Mesendoderm (in vitro differentiated cells): ENCODE data around the gene TRIP13.
"Not testable (repeated sequence)": the region's sequence is repeated elsewhere in the genome, so short reads cannot be mapped to it uniquely, and the experiment has no call there.

Experiments used
- DNase-seq: peaks from one replicate; pipeline ENCODE4 v3.0.0; 2013
- H2AK5ac ChIP-seq: 2 replicates; pipeline ENCODE4 v1.6.1; 2013; ENCODE audit warnings: low read length, inconsistent platforms
- H2BK120ac ChIP-seq: 2 replicates; pipeline ENCODE4 v1.6.1; 2013; ENCODE audit warnings: low read depth, mild to moderate bottlenecking, low read length, moderate library complexity, mixed read lengths
- H2BK15ac ChIP-seq: replicated peaks from 2 replicates; pipeline ENCODE4 v1.6.1; 2013; ENCODE audit warnings: low read depth, mild to moderate bottlenecking, moderate library complexity
- H2BK5ac ChIP-seq: 2 replicates; pipeline ENCODE4 v1.6.1; 2013; ENCODE audit warnings: low read length, inconsistent platforms
- H3K18ac ChIP-seq: 2 replicates; pipeline ENCODE4 v1.6.1; 2013; ENCODE audit warnings: mild to moderate bottlenecking, low read length, mixed read lengths
- H3K23ac ChIP-seq: one replicate; pipeline ENCODE4 v1.6.1; 2013; ENCODE audit warnings: low read length
- H3K27ac ChIP-seq: 2 replicates; pipeline ENCODE4 v1.5.1; 2013; ENCODE audit warnings: low read depth, mild to moderate bottlenecking, inconsistent platforms, low read length, moderate library complexity
- H3K27me3 ChIP-seq: 2 replicates; pipeline ENCODE4 v1.6.1; 2013; ENCODE audit warnings: low read length, control low read depth, mild to moderate bottlenecking, inconsistent platforms; ENCODE audit not compliant: insufficient read depth, poor library complexity
- H3K36me3 ChIP-seq: 2 replicates; pipeline ENCODE4 v1.6.1; 2013; ENCODE audit warnings: low read length, inconsistent platforms; ENCODE audit not compliant: control insufficient read depth, insufficient read depth
- H3K4ac ChIP-seq: one replicate; pipeline ENCODE4 v1.6.1; 2013; ENCODE audit warnings: low read depth, mild to moderate bottlenecking, low read length, moderate library complexity
- H3K4me1 ChIP-seq: 2 replicates; pipeline ENCODE4 v1.6.1; 2013; ENCODE audit warnings: low read depth, low read length, inconsistent platforms; ENCODE audit not compliant: control insufficient read depth
- H3K4me2 ChIP-seq: 2 replicates; pipeline ENCODE4 v1.6.1; 2013; ENCODE audit warnings: low read length
- H3K4me3 ChIP-seq: 2 replicates; pipeline ENCODE4 v1.5.1; 2013; ENCODE audit warnings: mild to moderate bottlenecking, low read length
- H3K56ac ChIP-seq: one replicate; pipeline ENCODE4 v1.6.1; 2013; ENCODE audit warnings: low read length
- H3K79me1 ChIP-seq: 2 replicates; pipeline ENCODE4 v1.6.1; 2013; ENCODE audit warnings: low read length, inconsistent platforms
- H3K79me2 ChIP-seq: 2 replicates; pipeline ENCODE4 v1.6.1; 2013; ENCODE audit warnings: mild to moderate bottlenecking, low read length; ENCODE audit not compliant: control insufficient read depth, insufficient read depth
- H3K9ac ChIP-seq: 2 replicates; pipeline ENCODE4 v1.6.1; 2013; ENCODE audit warnings: low read length, inconsistent platforms
- H4K5ac ChIP-seq: one replicate; pipeline ENCODE4 v1.6.1; 2013; ENCODE audit warnings: low read length
- H4K8ac ChIP-seq: one replicate; pipeline ENCODE4 v1.6.1; 2013; ENCODE audit warnings: low read depth, mild to moderate bottlenecking, control low read depth, low read length, moderate library complexity
- WGBS: extraction: QIAGEN DNeasy Blood & Tissue Kit; methylation state at CpG from one replicate; pipeline ENCODE4 v1.1.7; 2013; ENCODE audit warnings: low lambda C conversion rate, missing lambda C conversion rate; ENCODE audit not compliant: insufficient coverage; ENCODE audit errors: extremely low coverage; 5-methylcytosine and 5-hydroxymethylcytosine counted together

TRIP13 gene

GRCh38 chr5:927172-928015 lies 34.7 kb downstream of the TRIP13 start:
- Histone ChIP-seq H4K8ac (no peak overlapping the region), H3K27me3 (peaks cover 7% of the 10 kb centered on the region), H3K36me3 (no peaks in the 10 kb centered on the region), H3K4ac (no peak overlapping the region), H2BK120ac (no peak overlapping the region), H3K4me1 (no peaks in the 10 kb centered on the region), H3K23ac (no peak overlapping the region), H3K18ac (no peak overlapping the region), H3K4me2 (no peak overlapping the region), H3K27ac (no peak overlapping the region), H3K9ac (peak overlapping the region; percentile 54), H2AK5ac (no peak overlapping the region), H3K4me3 (no peak overlapping the region), H3K56ac (peak overlapping the region; percentile 58), H2BK15ac (no peak overlapping the region), H4K5ac (no peak overlapping the region), H3K79me2 (no peaks in the 10 kb centered on the region), H3K79me1 (no peaks in the 10 kb centered on the region), H2BK5ac (no peak overlapping the region)
- WGBS: no CpG with 5 or more reads among the region's 30 CpGs
- no peak for DNase-seq

GRCh38 chr5:929182-929581 lies 36.5 kb downstream of the TRIP13 start:
- not testable (repeated sequence) for H3K4ac ChIP-seq, DNase-seq, H3K79me1 ChIP-seq, H2BK15ac ChIP-seq, H2BK120ac ChIP-seq, H3K4me3 ChIP-seq, H3K4me2 ChIP-seq, H3K4me1 ChIP-seq, H3K27me3 ChIP-seq, H3K36me3 ChIP-seq, H2AK5ac ChIP-seq, H2BK5ac ChIP-seq, H3K23ac ChIP-seq, H3K9ac ChIP-seq, H4K5ac ChIP-seq, H3K18ac ChIP-seq, H3K27ac ChIP-seq, H3K79me2 ChIP-seq, H3K56ac ChIP-seq, H4K8ac ChIP-seq

- no peak overlapping the region for H3K9ac ChIP-seq
- peaks cover 7% of the 10 kb centered on the region for H3K27me3 ChIP-seq
- no peak overlapping the region for H2AK5ac ChIP-seq
- H2BK120ac ChIP-seq: no peak overlapping the region
- no peak overlapping the region for H4K5ac ChIP-seq
- H3K27ac ChIP-seq: no peak overlapping the region
- DNase-seq: no peak
- H3K79me1 ChIP-seq: no peaks in the 10 kb centered on the region
- H3K4ac ChIP-seq: no peak overlapping the region
- no peaks in the 10 kb centered on the region for H3K36me3 ChIP-seq
- no peaks in the 10 kb centered on the region for H3K4me1 ChIP-seq
- no peak overlapping the region for H3K4me2 ChIP-seq
- H3K18ac ChIP-seq: no peak overlapping the region
- no peak overlapping the region for H2BK15ac ChIP-seq
- no peak overlapping the region for H3K4me3 ChIP-seq
- H3K23ac ChIP-seq: no peak overlapping the region
- H3K56ac ChIP-seq: no peak overlapping the region
- no peak overlapping the region for H2BK5ac ChIP-seq
- no peak overlapping the region for H4K8ac ChIP-seq
- H3K79me2 ChIP-seq: no peaks in the 10 kb centered on the region
Measured at GRCh38 chr5:929596-929995, 36.9 kb downstream of the TRIP13 start.

GRCh38 chr5:930866-931265 lies 38.2 kb downstream of the TRIP13 start:
- no peak overlapping the region for H3K23ac ChIP-seq
- no peak overlapping the region for H3K27ac ChIP-seq
- H2BK5ac ChIP-seq: no peak overlapping the region
- no peak overlapping the region for H2BK120ac ChIP-seq
- H3K4me2 ChIP-seq: no peak overlapping the region
- H3K56ac ChIP-seq: no peak overlapping the region
- H3K18ac ChIP-seq: no peak overlapping the region
- no peak overlapping the region for H3K9ac ChIP-seq
- no peak overlapping the region for H3K4ac ChIP-seq
- H3K4me3 ChIP-seq: no peak overlapping the region
- no peaks in the 10 kb centered on the region for H3K79me2 ChIP-seq
- H3K79me1 ChIP-seq: no peaks in the 10 kb centered on the region
- DNase-seq: no peak
- no peaks in the 10 kb centered on the region for H3K36me3 ChIP-seq
- H3K4me1 ChIP-seq: no peaks in the 10 kb centered on the region
- no peak overlapping the region for H4K5ac ChIP-seq
- WGBS: no CpG with 5 or more reads among the region's 8 CpGs
- H4K8ac ChIP-seq: no peak overlapping the region
- no peak overlapping the region for H2AK5ac ChIP-seq
- H3K27me3 ChIP-seq: peaks cover 7% of the 10 kb centered on the region
- H2BK15ac ChIP-seq: no peak overlapping the region

GRCh38 chr5:931570-932145 lies 39.0 kb downstream of the TRIP13 start:
- no peaks in the 10 kb centered on the region for H3K79me1 ChIP-seq
- H3K27me3 ChIP-seq: peaks cover under 1% of the 10 kb centered on the region
- H2AK5ac ChIP-seq: no peak overlapping the region
- no peak overlapping the region for H3K27ac ChIP-seq
- no peak overlapping the region for H3K9ac ChIP-seq
- WGBS: no CpG with 5 or more reads among the region's 13 CpGs
- H3K4me2 ChIP-seq: no peak overlapping the region
- H3K4me3 ChIP-seq: no peak overlapping the region
- H2BK15ac ChIP-seq: no peak overlapping the region
- H4K8ac ChIP-seq: no peak overlapping the region
- H2BK5ac ChIP-seq: no peak overlapping the region
- H4K5ac ChIP-seq: no peak overlapping the region
- no peak overlapping the region for H3K18ac ChIP-seq
- H3K36me3 ChIP-seq: no peaks in the 10 kb centered on the region
- no peaks in the 10 kb centered on the region for H3K4me1 ChIP-seq
- DNase-seq: no peak
- no peak overlapping the region for H3K4ac ChIP-seq
- H3K56ac ChIP-seq: no peak overlapping the region
- no peak overlapping the region for H2BK120ac ChIP-seq
- H3K23ac ChIP-seq: no peak overlapping the region
- H3K79me2 ChIP-seq: no peaks in the 10 kb centered on the region

GRCh38 chr5:932151-932627 lies 39.5 kb downstream of the TRIP13 start:
- no peaks in the 10 kb centered on the region for H3K36me3 ChIP-seq
- H2BK5ac ChIP-seq: no peak overlapping the region
- H3K56ac ChIP-seq: no peak overlapping the region
- no peak overlapping the region for H3K4ac ChIP-seq
- no peak overlapping the region for H4K5ac ChIP-seq
- H3K4me3 ChIP-seq: no peak overlapping the region
- no peak for DNase-seq
- no peaks in the 10 kb centered on the region for H3K79me2 ChIP-seq
- no peaks in the 10 kb centered on the region for H3K27me3 ChIP-seq
- H2BK15ac ChIP-seq: no peak overlapping the region
- no peak overlapping the region for H3K18ac ChIP-seq
- H2BK120ac ChIP-seq: no peak overlapping the region
- no peak overlapping the region for H2AK5ac ChIP-seq
- H4K8ac ChIP-seq: no peak overlapping the region
- H3K4me1 ChIP-seq: no peaks in the 10 kb centered on the region
- no peak overlapping the region for H3K4me2 ChIP-seq
- no peak overlapping the region for H3K9ac ChIP-seq
- no peak overlapping the region for H3K23ac ChIP-seq
- H3K79me1 ChIP-seq: no peaks in the 10 kb centered on the region
- no peak overlapping the region for H3K27ac ChIP-seq
- WGBS: no CpG with 5 or more reads among the region's 8 CpGs
